H9 (cell line): ENCODE data around the gene ELAPOR2. TPM values are rescaled to one million over a fixed set of nuclear protein-coding genes. Genes with fewer than 3 reads are reported as not detected.

Experiments used
- DNase-seq: peaks from one replicate; pipeline ENCODE4 v3.0.0-alpha.2; 2017
- H2AFZ ChIP-seq: one replicate; pipeline ENCODE4 v1.6.1; 2013; ENCODE audit warnings: mild to moderate bottlenecking, low read length, control low read depth, moderate library complexity
- H2AK5ac ChIP-seq: 2 replicates; pipeline ENCODE4 v1.6.1; 2013; ENCODE audit warnings: low read length, control low read depth, mixed read lengths; ENCODE audit not compliant: insufficient read length
- H2BK120ac ChIP-seq: one replicate; pipeline ENCODE4 v1.6.1; 2013; ENCODE audit warnings: low read depth, mild to moderate bottlenecking, low read length, control low read depth, inconsistent platforms; ENCODE audit not compliant: poor library complexity, severe bottlenecking
- H2BK12ac ChIP-seq: 2 replicates; pipeline ENCODE4 v1.6.1; 2013; ENCODE audit warnings: low read length, control low read depth, mixed read lengths, low read depth; ENCODE audit not compliant: insufficient read length
- H2BK15ac ChIP-seq: 2 replicates; pipeline ENCODE4 v1.6.1; 2013; ENCODE audit warnings: low read depth, low read length, control low read depth
- H2BK20ac ChIP-seq: one replicate; pipeline ENCODE4 v1.6.1; 2013; ENCODE audit warnings: low read depth, mild to moderate bottlenecking, low read length, control low read depth, inconsistent platforms; ENCODE audit not compliant: poor library complexity, severe bottlenecking
- H2BK5ac ChIP-seq: 2 replicates; pipeline ENCODE4 v1.6.1; 2013; ENCODE audit warnings: low read length, control low read depth, mixed read lengths; ENCODE audit not compliant: insufficient read length
- H3K14ac ChIP-seq: 2 replicates; pipeline ENCODE4 v1.6.1; 2013; ENCODE audit warnings: low read length, control low read depth; ENCODE audit not compliant: insufficient read depth
- H3K18ac ChIP-seq: 2 replicates; pipeline ENCODE4 v1.6.1; 2013; ENCODE audit warnings: low read depth, mild to moderate bottlenecking, mixed read lengths, low read length, control low read depth; ENCODE audit not compliant: insufficient read length
- H3K23ac ChIP-seq: 2 replicates; pipeline ENCODE4 v1.6.1; 2013; ENCODE audit warnings: low read length, control low read depth, mixed read lengths, low read depth; ENCODE audit not compliant: insufficient read length
- H3K23me2 ChIP-seq: 2 replicates; pipeline ENCODE4 v1.6.1; 2013; ENCODE audit warnings: low read depth, mild to moderate bottlenecking, mixed read lengths, low read length, control low read depth; ENCODE audit not compliant: insufficient read length, poor library complexity, severe bottlenecking
- H3K27ac ChIP-seq: 2 replicates; pipeline ENCODE4 v1.5.1; 2013; ENCODE audit warnings: low read length, control low read depth, mixed read lengths, low read depth; ENCODE audit not compliant: insufficient read length
- H3K27me3 ChIP-seq: 2 replicates; pipeline ENCODE4 v1.6.1; 2013; ENCODE audit warnings: low read length, control low read depth, inconsistent platforms; ENCODE audit not compliant: insufficient read depth
- H3K4ac ChIP-seq: 2 replicates; pipeline ENCODE4 v1.6.1; 2013; ENCODE audit warnings: low read depth, mild to moderate bottlenecking, control low read depth, inconsistent platforms, low read length, moderate library complexity
- H3K4me1 ChIP-seq: 2 replicates; pipeline ENCODE4 v1.6.1; 2013; ENCODE audit warnings: low read length, control low read depth, inconsistent platforms; ENCODE audit not compliant: insufficient read depth
- H3K4me2 ChIP-seq: 2 replicates; pipeline ENCODE4 v1.6.1; 2013; ENCODE audit warnings: low read length, control low read depth, mixed read lengths; ENCODE audit not compliant: insufficient read length, insufficient read depth
- H3K56ac ChIP-seq: 2 replicates; pipeline ENCODE4 v1.6.1; 2013; ENCODE audit warnings: low read depth, mild to moderate bottlenecking, mixed read lengths, low read length, control low read depth; ENCODE audit not compliant: insufficient read length
- H3K79me1 ChIP-seq: 2 replicates; pipeline ENCODE4 v1.6.1; 2013; ENCODE audit warnings: low read depth, mild to moderate bottlenecking, moderate library complexity, low read length, control low read depth, inconsistent platforms; ENCODE audit not compliant: insufficient read depth, poor library complexity, severe bottlenecking
- H3K79me2 ChIP-seq: 2 replicates; pipeline ENCODE4 v1.6.1; 2013; ENCODE audit warnings: low read length, control low read depth, inconsistent platforms; ENCODE audit not compliant: insufficient read depth
- H3K9ac ChIP-seq: 2 replicates; pipeline ENCODE4 v1.6.1; 2013; ENCODE audit warnings: low read length, control low read depth, mixed read lengths; ENCODE audit not compliant: insufficient read length; ENCODE audit errors: extremely low read depth
- H3K9me3 ChIP-seq: one replicate; pipeline ENCODE4 v1.6.1; 2013; ENCODE audit warnings: low read depth, low read length, inconsistent platforms; ENCODE audit not compliant: control insufficient read depth
- H3T11ph ChIP-seq: one replicate; pipeline ENCODE4 v1.6.1; 2013; ENCODE audit warnings: mild to moderate bottlenecking, low read length, control low read depth, inconsistent platforms
- H4K20me1 ChIP-seq: one replicate; pipeline ENCODE4 v1.6.1; 2013; ENCODE audit not compliant: control insufficient read depth, insufficient read length, insufficient read depth
- H4K5ac ChIP-seq: 2 replicates; pipeline ENCODE4 v1.6.1; 2013; ENCODE audit warnings: low read depth, mild to moderate bottlenecking, mixed read lengths, low read length, control low read depth; ENCODE audit not compliant: insufficient read length
- H4K8ac ChIP-seq: replicated peaks from 2 replicates; pipeline ENCODE4 v1.6.1; 2013; ENCODE audit warnings: low read length, control low read depth, mixed read lengths, low read depth; ENCODE audit not compliant: insufficient read length
- H4K91ac ChIP-seq: 2 replicates; pipeline ENCODE4 v1.6.1; 2013; ENCODE audit warnings: low read depth, mild to moderate bottlenecking, moderate library complexity, mixed read lengths, low read length, control low read depth; ENCODE audit not compliant: insufficient read length
- H3K27ac Mint-ChIP-seq, 3 experiments: 2 replicates in 2 of 3; 3 replicates in 1 of 3; pipeline ENCODE4 v1.8.0; 2020 to 2021; ENCODE audit warnings: mixed read lengths in 3 of 3, mild to moderate bottlenecking in 1 of 3, moderate library complexity in 1 of 3
- H3K27me3 Mint-ChIP-seq: 2 replicates; pipeline ENCODE4 v1.8.0; 2021; ENCODE audit warnings: low read depth, mild to moderate bottlenecking, moderate library complexity, mixed read lengths
- H3K36me3 Mint-ChIP-seq, 3 experiments: 2 replicates in 2 of 3; 3 replicates in 1 of 3; pipeline ENCODE4 v1.8.0; 2020 to 2021; ENCODE audit warnings: low read depth in 3 of 3, mixed read lengths in 3 of 3; ENCODE audit not compliant: insufficient read depth in 1 of 3
- H3K4me1 Mint-ChIP-seq, 2 experiments: 2 replicates each; pipeline ENCODE4 v1.8.0; 2020; ENCODE audit warnings: mixed read lengths in 2 of 2
- H3K4me3 Mint-ChIP-seq, 2 experiments: 2 replicates in 1 of 2; 3 replicates in 1 of 2; pipeline ENCODE4 v1.8.0; 2020 to 2021; ENCODE audit warnings: mild to moderate bottlenecking in 2 of 2, mixed read lengths in 2 of 2, moderate library complexity in 1 of 2
- H3K9me3 Mint-ChIP-seq, 2 experiments: 2 replicates in 1 of 2; 3 replicates in 1 of 2; pipeline ENCODE4 v1.8.0; 2020; ENCODE audit warnings: mild to moderate bottlenecking in 2 of 2, mixed read lengths in 2 of 2, moderate library complexity in 1 of 2
- CTCF ChIP-seq: fragments of 200-600 bp; sonication (generic); conservative IDR thresholded peaks from 3 replicates; pipeline ENCODE4 v1.8.0; 2021; ENCODE audit warnings: antibody characterized with exemption, mild to moderate bottlenecking
- WGBS: extraction: QIAGEN DNeasy Blood & Tissue Kit; methylation state at CpG from one replicate; pipeline ENCODE4 v1.1.7; 2013; ENCODE audit warnings: missing lambda C conversion rate, low lambda C conversion rate, mixed read lengths; ENCODE audit not compliant: insufficient read length; ENCODE audit errors: extremely low coverage; 5-methylcytosine and 5-hydroxymethylcytosine counted together
- total RNA-seq: library from RNA; stranded (reverse); gene quantifications from 2 replicates; pipeline ENCODE4 v1.2.1, GENCODE V29; 2021

ELAPOR2 gene
- total RNA-seq, 1 experiment from 2014 or later = 36.8 TPM

- H3K36me3 Mint-ChIP-seq = peaks cover 0 to 14% (median 3%) of the 10 kb centered on the region in 3 experiments; a peak in 6 of 7 replicates
- TF ChIP-seq CTCF = no peak
- no peak overlapping the region for H4K5ac ChIP-seq
- H3K14ac ChIP-seq = no peak overlapping the region; the same call in 1 of the 2 replicates
- H2BK12ac ChIP-seq = no peak overlapping the region
- H3T11ph ChIP-seq = peak overlapping the region; percentile 97
- H3K4me1 Mint-ChIP-seq = peaks cover 25% of the 10 kb centered on the region in 2 experiments
- H3K56ac ChIP-seq = no peak overlapping the region
- no peak for DNase-seq
- no CpG with 5 or more reads among the region's 5 CpGs for WGBS
- H3K9me3 ChIP-seq = no peaks in the 10 kb centered on the region
- no peak overlapping the region for H3K18ac ChIP-seq
- no peak overlapping the region for H2BK5ac ChIP-seq
- H4K91ac ChIP-seq = no peak overlapping the region
- no peaks in the 10 kb centered on the region for H4K20me1 ChIP-seq
- no peak overlapping the region for H3K4ac ChIP-seq
- H2AK5ac ChIP-seq = no peak overlapping the region
- H3K4me2 ChIP-seq = peak overlapping the region; percentile 64
- peak overlapping the region; percentile 88 for H3K9ac ChIP-seq
- H3K4me1 ChIP-seq = no peaks in the 10 kb centered on the region; the same call in 1 of the 2 replicates
- H2BK15ac ChIP-seq = no peak overlapping the region
- no peak overlapping the region for H2BK20ac ChIP-seq
- H3K9me3 Mint-ChIP-seq = peaks cover 9 to 18% of the 10 kb centered on the region in 2 experiments; a peak in 4 of 5 replicates
- no peak overlapping the region for H2BK120ac ChIP-seq
- peak overlapping the region; percentile 99 to 100 (median 100) for H3K27ac Mint-ChIP-seq
- no peak overlapping the region for H3K23ac ChIP-seq
- H3K27me3 ChIP-seq = no peaks in the 10 kb centered on the region
- peaks cover 7% of the 10 kb centered on the region for H3K79me1 ChIP-seq
- H3K79me2 ChIP-seq = peaks cover 22% of the 10 kb centered on the region; the same call in 1 of the 2 replicates
- no peaks in the 10 kb centered on the region for H3K23me2 ChIP-seq
- no peak overlapping the region for H4K8ac ChIP-seq
- no peak overlapping the region for H2AFZ ChIP-seq
- peak overlapping the region; percentile 78 to 89 for H3K4me3 Mint-ChIP-seq
- H3K27ac ChIP-seq = no peak overlapping the region
- H3K27me3 Mint-ChIP-seq = no peaks in the 10 kb centered on the region; the same call in 1 of the 2 replicates
These were observed 20.3 kb downstream of the ELAPOR2 start for GRCh38 chr7:87038993-87039690.
